HepG2 (cell line): Measurements from ENCODE around the gene ALG11.
"Not testable (repeated sequence)": the region's sequence is repeated elsewhere in the genome, so short reads cannot be mapped to it uniquely, and the experiment has no call there.

Experiments used
- FOXA1 ChIP-seq, 2 experiments: fragments of 450-650 bp in 1 of 2; sonication (generic) in 1 of 2; formaldehyde crosslinking in 1 of 2; IDR thresholded peaks; 2 replicates each; pipeline versions ENCODE4 v1.4.0 to v1.6.1; 2016 to 2020; ENCODE audit warnings: missing genetic modification reagents in 1 of 2
- HOXA5 ChIP-seq: sonication (generic); formaldehyde crosslinking; IDR thresholded peaks from 2 replicates; pipeline ENCODE4 v1.4.0; 2020; ENCODE audit warnings: missing genetic modification reagents
- JUN ChIP-seq: sonication (generic); formaldehyde crosslinking; IDR thresholded peaks from 2 replicates; pipeline ENCODE4 v1.4.0; 2020; ENCODE audit warnings: mild to moderate bottlenecking, missing genetic modification reagents
- ZNF337 ChIP-seq: sonication (generic); formaldehyde crosslinking; IDR thresholded peaks from 2 replicates; pipeline ENCODE4 v1.5.1; 2020; ENCODE audit warnings: missing genetic modification reagents, low read depth, mild to moderate bottlenecking, borderline replicate concordance
- TF ChIP-seq, protein P1 (sequence below): sonication (generic); formaldehyde crosslinking; IDR thresholded peaks from 2 replicates; pipeline ENCODE4 v1.5.0; 2020; ENCODE audit warnings: mild to moderate bottlenecking, missing genetic modification reagents, moderate library complexity

DNA sequence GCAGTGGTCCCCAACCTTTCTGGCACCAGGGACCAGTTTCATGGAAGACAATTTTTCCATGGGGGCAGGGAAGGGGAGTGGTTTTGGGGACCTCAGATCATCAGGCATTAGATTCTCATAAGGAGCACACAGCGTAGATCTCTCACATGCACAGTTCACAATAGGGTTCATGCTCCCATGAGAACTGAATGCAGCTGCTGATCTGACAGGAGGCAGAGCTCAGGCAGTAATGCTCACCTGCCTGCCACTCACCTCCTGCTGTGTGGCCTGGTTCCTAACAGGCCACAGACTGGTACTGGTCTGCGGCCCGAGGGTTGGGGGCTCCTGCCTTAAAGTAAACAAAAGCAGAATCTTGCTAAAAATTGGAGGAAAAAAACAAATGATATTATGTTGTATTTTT is 48.9 kb downstream of the ALG11 start:
- TF ChIP-seq HOXA5 (CRISPR knock-in tag); FOXA1 (IDR thresholded peaks at IDR 0.05); FOXA1 (CRISPR knock-in tag; IDR thresholded peaks at IDR 0.05); JUN (CRISPR knock-in tag); ZNF337 (CRISPR knock-in tag): not testable (repeated sequence)
- TF ChIP-seq, protein P1, sequence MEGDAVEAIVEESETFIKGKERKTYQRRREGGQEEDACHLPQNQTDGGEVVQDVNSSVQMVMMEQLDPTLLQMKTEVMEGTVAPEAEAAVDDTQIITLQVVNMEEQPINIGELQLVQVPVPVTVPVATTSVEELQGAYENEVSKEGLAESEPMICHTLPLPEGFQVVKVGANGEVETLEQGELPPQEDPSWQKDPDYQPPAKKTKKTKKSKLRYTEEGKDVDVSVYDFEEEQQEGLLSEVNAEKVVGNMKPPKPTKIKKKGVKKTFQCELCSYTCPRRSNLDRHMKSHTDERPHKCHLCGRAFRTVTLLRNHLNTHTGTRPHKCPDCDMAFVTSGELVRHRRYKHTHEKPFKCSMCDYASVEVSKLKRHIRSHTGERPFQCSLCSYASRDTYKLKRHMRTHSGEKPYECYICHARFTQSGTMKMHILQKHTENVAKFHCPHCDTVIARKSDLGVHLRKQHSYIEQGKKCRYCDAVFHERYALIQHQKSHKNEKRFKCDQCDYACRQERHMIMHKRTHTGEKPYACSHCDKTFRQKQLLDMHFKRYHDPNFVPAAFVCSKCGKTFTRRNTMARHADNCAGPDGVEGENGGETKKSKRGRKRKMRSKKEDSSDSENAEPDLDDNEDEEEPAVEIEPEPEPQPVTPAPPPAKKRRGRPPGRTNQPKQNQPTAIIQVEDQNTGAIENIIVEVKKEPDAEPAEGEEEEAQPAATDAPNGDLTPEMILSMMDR (CRISPR knock-in tag): not testable (repeated sequence)
